ENCODE data around the gene PTPRN2.

The PTPRN2 gene

DNA sequence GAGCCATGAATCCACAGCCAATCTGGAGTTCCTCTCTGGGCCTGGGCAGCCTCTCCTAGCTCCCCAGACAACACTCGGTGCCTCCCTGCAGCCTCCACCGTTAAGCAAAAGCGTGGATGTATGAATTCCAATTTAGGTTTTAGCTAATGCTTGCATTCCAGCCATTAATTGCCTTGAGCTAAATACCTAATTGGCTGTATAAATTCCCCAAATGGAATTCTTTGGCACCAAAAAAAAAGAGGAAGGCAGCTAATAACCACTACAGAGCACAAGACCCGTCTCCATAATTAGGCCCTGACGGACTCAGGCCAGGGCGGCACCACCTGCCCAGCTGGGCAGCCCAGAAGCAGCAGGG, 140.5 kb downstream of the PTPRN2 start:
- CTCF ChIA-PET = no interaction called here
- no peak for DNase-seq (ENCODE audit: extremely low spot score)
- POLR2A ChIA-PET = no interaction called here
- TF ChIP-seq L3MBTL2 (conservative IDR thresholded peaks at IDR 0.05) (no peak), ZNF384 (IDR thresholded peaks at IDR 0.05) (no peak), SUZ12 (IDR thresholded peaks at IDR 0.05) (no peak), NFRKB (IDR thresholded peaks at IDR 0.05) (no peak), TARDBP (IDR thresholded peaks at IDR 0.05) (no peak), FOXK2 (IDR thresholded peaks at IDR 0.05) (no peak), FOXA1 (IDR thresholded peaks at IDR 0.05) (no peak), HDGF (IDR thresholded peaks at IDR 0.05; ENCODE audit: borderline replicate concordance) (no peak), ARNT (IDR thresholded peaks at IDR 0.05) (no peak), FOXM1 (IDR thresholded peaks at IDR 0.05; ENCODE audit: borderline replicate concordance) (no peak), LEF1 (IDR thresholded peaks at IDR 0.05; ENCODE audit: borderline replicate concordance) (no peak), CTBP1 (IDR thresholded peaks at IDR 0.05; ENCODE audit: borderline replicate concordance) (no peak), ELF4 (IDR thresholded peaks at IDR 0.05) (no peak), BHLHE40 (IDR thresholded peaks at IDR 0.05; ENCODE audit: borderline replicate concordance) (no peak), SP1 (IDR thresholded peaks at IDR 0.05) (no peak)
- TF ChIP-seq, protein P1, sequence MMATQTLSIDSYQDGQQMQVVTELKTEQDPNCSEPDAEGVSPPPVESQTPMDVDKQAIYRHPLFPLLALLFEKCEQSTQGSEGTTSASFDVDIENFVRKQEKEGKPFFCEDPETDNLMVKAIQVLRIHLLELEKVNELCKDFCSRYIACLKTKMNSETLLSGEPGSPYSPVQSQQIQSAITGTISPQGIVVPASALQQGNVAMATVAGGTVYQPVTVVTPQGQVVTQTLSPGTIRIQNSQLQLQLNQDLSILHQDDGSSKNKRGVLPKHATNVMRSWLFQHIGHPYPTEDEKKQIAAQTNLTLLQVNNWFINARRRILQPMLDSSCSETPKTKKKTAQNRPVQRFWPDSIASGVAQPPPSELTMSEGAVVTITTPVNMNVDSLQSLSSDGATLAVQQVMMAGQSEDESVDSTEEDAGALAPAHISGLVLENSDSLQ (IDR thresholded peaks at IDR 0.05) = no peak

DNA sequence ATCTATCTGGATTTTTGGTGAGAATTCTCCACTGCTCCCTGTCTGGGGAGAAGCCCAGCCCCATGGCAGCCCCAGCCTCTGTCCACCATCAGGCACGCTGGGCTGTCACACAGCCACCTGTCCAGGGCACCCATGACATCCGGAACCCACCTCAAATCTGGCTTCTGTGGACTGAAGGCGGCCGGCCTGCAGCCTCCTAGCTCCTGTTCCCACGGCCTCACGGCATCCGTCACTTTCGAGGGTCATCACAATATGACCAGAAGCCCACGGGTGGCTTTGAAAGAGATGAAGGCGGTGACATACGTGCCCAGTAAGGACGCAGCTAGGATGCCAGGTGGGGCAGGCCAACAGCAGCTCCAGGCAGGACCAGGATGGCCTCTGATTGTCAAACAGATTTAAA, 140.9 kb downstream of the PTPRN2 start:
- no peak for DNase-seq (ENCODE audit: extremely low spot score)
- no peak for TF ChIP-seq L3MBTL2 (conservative IDR thresholded peaks at IDR 0.05)
- TF ChIP-seq ZNF384 (IDR thresholded peaks at IDR 0.05) = no peak
- TF ChIP-seq FOXK2 (IDR thresholded peaks at IDR 0.05) = no peak
- no peak for TF ChIP-seq SUZ12 (IDR thresholded peaks at IDR 0.05)
- TF ChIP-seq CTBP1 (IDR thresholded peaks at IDR 0.05; ENCODE audit: borderline replicate concordance) = no peak
- TF ChIP-seq HDGF (IDR thresholded peaks at IDR 0.05; ENCODE audit: borderline replicate concordance) = no peak
- TF ChIP-seq LEF1 (IDR thresholded peaks at IDR 0.05; ENCODE audit: borderline replicate concordance) = no peak
- no peak for TF ChIP-seq ELF4 (IDR thresholded peaks at IDR 0.05)
- TF ChIP-seq FOXA1 (IDR thresholded peaks at IDR 0.05) = no peak
- TF ChIP-seq BHLHE40 (IDR thresholded peaks at IDR 0.05; ENCODE audit: borderline replicate concordance) = no peak
- TF ChIP-seq TARDBP (IDR thresholded peaks at IDR 0.05) = no peak
- no peak for TF ChIP-seq FOXM1 (IDR thresholded peaks at IDR 0.05; ENCODE audit: borderline replicate concordance)
- TF ChIP-seq SP1 (IDR thresholded peaks at IDR 0.05) = no peak
- TF ChIP-seq, protein P1 (IDR thresholded peaks at IDR 0.05) = no peak
- TF ChIP-seq NFRKB (IDR thresholded peaks at IDR 0.05) = no peak
- no peak for TF ChIP-seq ARNT (IDR thresholded peaks at IDR 0.05)
- ChIA-PET POLR2A (no interaction called here), CTCF (no interaction called here)

DNA sequence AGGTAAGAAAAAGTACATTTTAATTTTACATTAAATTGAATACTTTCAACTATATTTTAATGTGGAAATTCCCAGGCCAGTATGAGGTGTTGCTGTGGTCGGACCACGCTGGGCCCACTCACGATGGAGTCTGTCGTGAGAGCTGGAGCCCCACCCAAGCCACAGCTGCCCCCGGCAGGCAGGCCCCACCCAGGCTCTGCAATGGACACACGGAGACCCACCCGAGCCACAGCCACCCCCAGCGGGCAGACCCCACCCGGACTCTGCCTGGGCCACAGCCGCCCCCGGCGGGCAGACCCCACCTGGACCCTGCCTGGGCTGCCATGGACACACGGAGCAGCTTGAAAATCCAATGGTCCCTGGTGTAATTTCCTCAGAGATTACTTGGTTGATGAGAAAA, 141.3 kb downstream of the PTPRN2 start:
- ChIA-PET POLR2A (no interaction called here), CTCF (no interaction called here)
- TF ChIP-seq ZNF384 (IDR thresholded peaks at IDR 0.05) (no peak), LEF1 (IDR thresholded peaks at IDR 0.05; ENCODE audit: borderline replicate concordance) (no peak)
- DNase-seq (ENCODE audit: extremely low spot score) = no peak

DNA sequence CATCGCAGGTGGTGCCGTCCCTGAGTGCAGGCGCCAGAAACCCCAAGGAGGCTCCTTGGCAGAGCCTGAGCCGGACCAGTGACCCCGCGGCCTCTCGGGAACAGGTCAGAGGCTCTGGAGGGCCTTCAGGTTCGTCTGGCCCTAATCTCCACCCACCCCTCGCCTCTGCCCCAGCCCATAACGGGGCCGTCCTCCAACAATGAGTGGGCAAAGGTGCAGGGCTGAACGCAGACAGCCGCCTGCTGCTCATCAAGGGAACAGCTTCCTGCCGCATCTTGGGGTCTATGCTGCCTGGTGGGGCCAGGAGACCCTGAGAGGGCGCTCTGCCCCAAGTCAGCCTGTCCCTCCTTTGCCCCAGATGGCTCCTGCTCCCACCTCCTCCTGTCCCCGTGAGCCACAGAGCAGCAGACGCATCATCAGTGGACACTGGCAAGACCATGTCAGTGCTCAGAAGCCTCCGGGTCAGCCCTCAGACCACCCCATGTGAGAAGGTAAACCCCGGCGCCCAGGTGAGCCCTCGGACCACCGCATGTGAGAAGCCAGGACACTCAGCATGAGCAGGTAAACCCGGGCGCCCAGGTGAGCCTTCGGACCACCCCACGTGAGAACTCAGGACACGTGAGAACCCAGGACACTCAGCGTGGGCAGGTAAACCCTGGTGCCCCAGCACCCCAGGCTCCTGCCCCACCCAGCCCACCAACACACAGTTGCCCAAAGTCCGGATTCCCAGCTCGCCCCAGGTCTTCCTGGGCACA, 142.0 kb downstream of the PTPRN2 start:
- TF ChIP-seq ZNF384 (IDR thresholded peaks at IDR 0.05) = no peak
- TF ChIP-seq TARDBP (IDR thresholded peaks at IDR 0.05) = no peak
- CTCF ChIA-PET = no interaction called here
- DNase-seq (ENCODE audit: extremely low spot score) = no peak
- POLR2A ChIA-PET = no interaction called here

DNA sequence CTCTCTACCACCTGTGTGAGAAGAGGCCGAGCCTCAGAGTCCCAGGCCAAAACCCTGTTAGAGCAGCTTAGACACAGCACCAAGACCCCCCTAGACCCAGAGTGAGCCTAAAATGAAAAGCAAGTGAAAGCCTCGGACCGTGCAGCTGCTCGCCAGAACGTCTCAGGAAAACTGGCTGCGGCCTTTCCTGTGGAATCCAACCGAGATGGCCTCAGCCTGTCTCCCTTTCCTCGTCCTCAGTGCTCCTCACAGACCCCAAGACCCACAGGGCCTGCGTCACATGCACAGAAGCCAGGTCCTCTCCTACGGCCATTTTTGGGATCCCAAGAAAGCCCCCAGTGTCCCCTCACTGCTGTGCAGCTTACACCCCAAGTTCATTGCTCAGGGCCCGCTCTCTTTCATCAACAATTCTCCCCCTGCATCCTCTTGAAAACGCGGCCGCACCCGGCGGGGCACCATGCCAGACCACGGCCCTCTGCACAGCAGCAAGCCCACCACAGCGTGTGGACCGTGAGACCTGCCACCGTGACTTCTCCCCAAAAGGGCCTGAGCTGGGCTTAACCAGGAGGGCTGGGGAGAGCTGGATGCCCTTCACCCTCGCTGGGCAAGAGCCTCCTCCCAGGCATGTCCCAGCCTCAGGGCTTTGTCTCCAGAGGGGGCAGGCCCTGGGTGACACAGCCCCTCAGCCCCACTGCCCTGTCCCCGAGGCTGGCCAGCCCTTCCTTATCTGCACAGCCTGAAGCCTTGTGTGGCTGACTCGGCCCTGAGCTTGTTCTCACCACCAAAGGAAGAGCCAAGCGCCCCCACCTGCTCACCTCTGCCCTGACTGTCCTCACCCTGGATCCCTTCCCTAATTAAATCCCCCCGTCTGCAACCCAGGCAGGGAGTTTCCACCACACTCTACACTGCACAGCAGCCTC, 142.9 kb downstream of the PTPRN2 start:
- TF ChIP-seq HDGF (IDR thresholded peaks at IDR 0.05; ENCODE audit: borderline replicate concordance) = no peak
- no peak for TF ChIP-seq FOXM1 (IDR thresholded peaks at IDR 0.05; ENCODE audit: borderline replicate concordance)
- TF ChIP-seq ZNF384 (IDR thresholded peaks at IDR 0.05) = no peak
- no peak for TF ChIP-seq LEF1 (IDR thresholded peaks at IDR 0.05; ENCODE audit: borderline replicate concordance)
- TF ChIP-seq FOXK2 (IDR thresholded peaks at IDR 0.05) = no peak
- TF ChIP-seq, protein P1 (IDR thresholded peaks at IDR 0.05) = no peak
- no peak for TF ChIP-seq CTBP1 (IDR thresholded peaks at IDR 0.05; ENCODE audit: borderline replicate concordance)
- no peak for TF ChIP-seq TARDBP (IDR thresholded peaks at IDR 0.05)
- ChIA-PET CTCF (no interaction called here), POLR2A (no interaction called here)
- no peak for DNase-seq (ENCODE audit: extremely low spot score)

DNA sequence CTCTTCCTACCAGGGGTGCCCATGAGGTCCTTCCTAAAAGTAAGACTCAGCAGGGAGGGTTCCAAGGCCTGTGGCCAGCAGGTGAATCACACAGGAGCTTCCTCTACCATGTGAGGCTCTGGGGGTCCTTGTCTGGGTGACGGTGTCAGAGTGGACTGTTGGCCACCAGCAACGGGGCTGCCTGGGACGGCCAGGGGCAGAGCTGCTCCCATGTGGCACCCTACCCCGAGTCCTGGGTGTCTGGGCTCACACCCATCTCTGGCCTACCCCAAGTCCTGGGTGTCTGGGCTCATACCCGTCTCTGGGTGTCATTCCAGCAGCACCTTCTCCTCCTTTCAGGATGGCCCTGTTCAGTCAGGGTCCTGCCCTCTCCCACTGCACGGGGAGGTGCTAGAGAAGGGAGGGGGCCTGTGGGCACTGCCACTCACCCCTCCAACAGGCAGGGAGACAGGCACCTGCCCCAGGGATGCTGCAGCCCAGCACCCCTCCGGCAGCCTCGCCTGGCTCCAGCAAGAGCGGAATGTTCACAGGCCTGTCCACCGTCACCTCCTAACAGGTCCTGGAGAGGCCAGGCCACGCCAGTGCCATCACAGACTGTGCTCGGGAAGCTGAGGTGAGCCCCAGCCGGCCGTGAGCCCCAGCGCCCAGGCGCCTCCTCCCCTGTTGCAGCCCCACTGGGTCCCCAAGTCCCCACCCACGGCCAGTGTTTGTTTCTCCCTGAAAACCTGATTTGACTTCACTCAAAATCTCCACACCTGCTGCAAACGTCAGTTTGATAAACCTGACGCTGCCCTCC, 143.7 kb downstream of the PTPRN2 start:
- DNase-seq (ENCODE audit: extremely low spot score) = no peak
- CTCF ChIA-PET = no interaction called here
- POLR2A ChIA-PET = no interaction called here
- TF ChIP-seq SP1 (IDR thresholded peaks at IDR 0.05) = no peak
- TF ChIP-seq ELF4 (IDR thresholded peaks at IDR 0.05) = no peak
